ENCODE results near the gene AKR7A2.
"Not testable (repeated sequence)": the region's sequence is repeated elsewhere in the genome, so short reads cannot be mapped to it uniquely, and the experiment has no call there.

The AKR7A2 gene

GRCh38 chr1:19287436-19288185 lies 24.3 kb downstream of the AKR7A2 start:
- H3K27me3 ChIP-seq (ENCODE audit: insufficient read depth, poor library complexity, severe bottlenecking): no peaks in the 10 kb centered on the region
- no peak for DNase-seq (ENCODE audit: low read depth in 1 of 2, low spot score in 1 of 2)
- TF ChIP-seq CTCF (IDR thresholded peaks at IDR 0.05; ENCODE audit: insufficient read depth, low read length) (no peak), GABPA (IDR thresholded peaks at IDR 0.05; ENCODE audit: low read depth) (no peak), SPI1 (IDR thresholded peaks at IDR 0.05; ENCODE audit: borderline replicate concordance, low read depth) (no peak), POLR2AphosphoS5 (IDR thresholded peaks at IDR 0.05; ENCODE audit: low read depth) (no peak)
- TF ChIP-seq, protein P1, sequence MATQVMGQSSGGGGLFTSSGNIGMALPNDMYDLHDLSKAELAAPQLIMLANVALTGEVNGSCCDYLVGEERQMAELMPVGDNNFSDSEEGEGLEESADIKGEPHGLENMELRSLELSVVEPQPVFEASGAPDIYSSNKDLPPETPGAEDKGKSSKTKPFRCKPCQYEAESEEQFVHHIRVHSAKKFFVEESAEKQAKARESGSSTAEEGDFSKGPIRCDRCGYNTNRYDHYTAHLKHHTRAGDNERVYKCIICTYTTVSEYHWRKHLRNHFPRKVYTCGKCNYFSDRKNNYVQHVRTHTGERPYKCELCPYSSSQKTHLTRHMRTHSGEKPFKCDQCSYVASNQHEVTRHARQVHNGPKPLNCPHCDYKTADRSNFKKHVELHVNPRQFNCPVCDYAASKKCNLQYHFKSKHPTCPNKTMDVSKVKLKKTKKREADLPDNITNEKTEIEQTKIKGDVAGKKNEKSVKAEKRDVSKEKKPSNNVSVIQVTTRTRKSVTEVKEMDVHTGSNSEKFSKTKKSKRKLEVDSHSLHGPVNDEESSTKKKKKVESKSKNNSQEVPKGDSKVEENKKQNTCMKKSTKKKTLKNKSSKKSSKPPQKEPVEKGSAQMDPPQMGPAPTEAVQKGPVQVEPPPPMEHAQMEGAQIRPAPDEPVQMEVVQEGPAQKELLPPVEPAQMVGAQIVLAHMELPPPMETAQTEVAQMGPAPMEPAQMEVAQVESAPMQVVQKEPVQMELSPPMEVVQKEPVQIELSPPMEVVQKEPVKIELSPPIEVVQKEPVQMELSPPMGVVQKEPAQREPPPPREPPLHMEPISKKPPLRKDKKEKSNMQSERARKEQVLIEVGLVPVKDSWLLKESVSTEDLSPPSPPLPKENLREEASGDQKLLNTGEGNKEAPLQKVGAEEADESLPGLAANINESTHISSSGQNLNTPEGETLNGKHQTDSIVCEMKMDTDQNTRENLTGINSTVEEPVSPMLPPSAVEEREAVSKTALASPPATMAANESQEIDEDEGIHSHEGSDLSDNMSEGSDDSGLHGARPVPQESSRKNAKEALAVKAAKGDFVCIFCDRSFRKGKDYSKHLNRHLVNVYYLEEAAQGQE (IDR thresholded peaks at IDR 0.05; ENCODE audit: insufficient replicate concordance, low read depth): no peak
- H3K4me3 ChIP-seq (replicated peaks; ENCODE audit: insufficient read depth, low read length): no peak overlapping the region
- H3K27ac ChIP-seq (replicated peaks): no peak overlapping the region

DNA sequence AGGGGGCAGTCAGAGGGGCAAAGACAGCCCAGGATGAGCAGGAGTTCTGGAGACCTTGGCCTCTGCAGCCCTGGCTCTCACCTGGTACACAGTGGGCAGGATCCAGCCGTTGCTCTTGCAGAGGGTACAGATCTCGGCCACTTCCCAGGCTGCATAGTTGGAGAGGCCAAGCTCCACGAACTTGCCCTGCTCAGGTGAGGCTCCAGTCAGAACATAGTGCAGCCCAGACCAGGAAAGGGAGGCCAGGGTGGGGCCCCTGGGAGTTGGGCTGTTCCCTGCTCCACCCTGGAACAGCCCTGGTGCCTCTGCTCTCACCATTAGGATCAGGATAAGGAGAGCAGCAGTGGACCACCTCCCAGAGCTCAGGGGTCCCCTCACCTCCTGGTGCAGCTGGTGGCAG lies 26.1 kb downstream of the AKR7A2 start:
- H3K4me3 ChIP-seq (replicated peaks; ENCODE audit: insufficient read depth, low read length); DNase-seq (ENCODE audit: low read depth in 1 of 2, low spot score in 1 of 2); H3K27ac ChIP-seq (replicated peaks); H3K27me3 ChIP-seq (ENCODE audit: insufficient read depth, poor library complexity, severe bottlenecking): not testable (repeated sequence)

DNA sequence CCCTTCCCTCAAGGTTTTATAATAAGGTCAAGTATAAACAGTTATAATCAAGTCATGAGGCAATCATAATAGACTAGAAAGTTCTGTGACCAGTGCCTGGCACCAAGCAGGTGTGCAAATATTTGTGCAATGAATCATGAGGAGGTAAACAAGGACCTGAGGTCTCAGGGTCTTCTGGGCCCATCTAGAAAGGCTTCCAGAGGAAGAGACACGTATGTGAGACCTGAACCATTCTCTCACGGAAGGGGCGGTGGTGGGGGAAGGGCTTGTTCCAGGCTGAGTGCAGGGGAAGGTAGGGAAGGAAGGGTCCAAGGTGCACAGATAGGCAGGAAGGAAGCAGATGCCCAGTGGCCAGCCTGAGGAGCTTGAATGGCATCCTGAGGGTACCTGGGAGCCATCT lies 26.6 kb downstream of the AKR7A2 start:
- not testable (repeated sequence) for H3K4me3 ChIP-seq (replicated peaks; ENCODE audit: insufficient read depth, low read length); H3K27ac ChIP-seq (replicated peaks); DNase-seq (ENCODE audit: low read depth in 1 of 2, low spot score in 1 of 2); H3K27me3 ChIP-seq (ENCODE audit: insufficient read depth, poor library complexity, severe bottlenecking)

DNA sequence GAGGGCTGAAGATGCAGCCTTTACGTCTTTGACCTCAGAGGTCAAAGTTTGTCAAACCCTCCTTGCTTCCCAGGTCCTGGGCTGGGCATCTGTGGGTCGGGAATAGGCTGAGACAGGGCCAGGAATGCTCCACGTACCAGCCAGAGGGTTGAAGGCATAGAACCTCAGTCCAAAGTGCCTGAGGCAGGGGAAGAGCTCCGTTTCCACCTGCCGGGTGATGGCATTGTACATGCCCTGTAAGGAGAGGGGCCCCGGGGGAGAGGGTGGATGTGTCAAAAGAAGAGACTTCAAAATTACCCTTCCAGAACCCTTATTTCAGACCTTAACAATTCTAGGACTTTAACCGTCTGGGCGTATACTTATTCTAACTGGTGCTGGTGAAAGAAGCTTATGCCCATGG lies 27.1 kb downstream of the AKR7A2 start:
- no peak for DNase-seq (ENCODE audit: low read depth in 1 of 2, low spot score in 1 of 2)
- H3K27me3 ChIP-seq (ENCODE audit: insufficient read depth, poor library complexity, severe bottlenecking): no peaks in the 10 kb centered on the region
- no peak for TF ChIP-seq GABPA (IDR thresholded peaks at IDR 0.05; ENCODE audit: low read depth)
- TF ChIP-seq, protein P1 (IDR thresholded peaks at IDR 0.05; ENCODE audit: insufficient replicate concordance, low read depth): no peak
- TF ChIP-seq SPI1 (IDR thresholded peaks at IDR 0.05; ENCODE audit: borderline replicate concordance, low read depth): no peak
- TF ChIP-seq CTCF (IDR thresholded peaks at IDR 0.05; ENCODE audit: insufficient read depth, low read length): no peak
- TF ChIP-seq POLR2AphosphoS5 (IDR thresholded peaks at IDR 0.05; ENCODE audit: low read depth): no peak
- no peak overlapping the region for H3K4me3 ChIP-seq (replicated peaks; ENCODE audit: insufficient read depth, low read length)
- no peak overlapping the region for H3K27ac ChIP-seq (replicated peaks)

DNA sequence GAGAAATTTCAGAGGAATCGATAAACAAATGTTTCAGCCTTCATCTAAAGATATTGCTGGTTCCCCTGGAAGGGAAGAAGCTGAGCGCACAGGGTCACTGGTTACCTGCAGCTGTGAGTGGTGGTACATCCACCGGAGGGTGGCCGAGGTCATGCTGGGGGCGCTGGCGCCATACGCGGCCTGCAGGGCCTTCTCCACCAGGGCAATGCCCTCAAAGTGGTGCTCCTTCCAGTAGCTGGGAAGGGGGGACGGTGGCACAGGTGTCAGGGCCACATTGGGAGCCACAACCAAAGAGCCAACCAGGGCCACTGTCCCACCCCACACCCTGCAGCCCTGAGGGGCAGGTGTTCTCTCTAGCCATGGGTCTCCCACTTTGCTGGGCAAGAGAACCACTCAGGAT lies 28.1 kb downstream of the AKR7A2 start:
- DNase-seq (ENCODE audit: low read depth in 1 of 2, low spot score in 1 of 2): no peak
- no peaks in the 10 kb centered on the region for H3K27me3 ChIP-seq (ENCODE audit: insufficient read depth, poor library complexity, severe bottlenecking)
- no peak overlapping the region for H3K27ac ChIP-seq (replicated peaks)
- no peak for TF ChIP-seq SPI1 (IDR thresholded peaks at IDR 0.05; ENCODE audit: borderline replicate concordance, low read depth)
- TF ChIP-seq CTCF (IDR thresholded peaks at IDR 0.05; ENCODE audit: insufficient read depth, low read length): no peak
- no peak for TF ChIP-seq GABPA (IDR thresholded peaks at IDR 0.05; ENCODE audit: low read depth)
- TF ChIP-seq, protein P1 (IDR thresholded peaks at IDR 0.05; ENCODE audit: insufficient replicate concordance, low read depth): no peak
- no peak for TF ChIP-seq POLR2AphosphoS5 (IDR thresholded peaks at IDR 0.05; ENCODE audit: low read depth)
- H3K4me3 ChIP-seq (replicated peaks; ENCODE audit: insufficient read depth, low read length): no peak overlapping the region

All from HL-60 (cell line).